ENCODE measurements around the gene TBC1D5. TPM values are rescaled to one million over a fixed set of nuclear protein-coding genes. Genes with fewer than 3 reads are reported as not detected.

The TBC1D5 gene
- total RNA-seq, 1 donor from 2014 or later = 75.6 TPM

DNA sequence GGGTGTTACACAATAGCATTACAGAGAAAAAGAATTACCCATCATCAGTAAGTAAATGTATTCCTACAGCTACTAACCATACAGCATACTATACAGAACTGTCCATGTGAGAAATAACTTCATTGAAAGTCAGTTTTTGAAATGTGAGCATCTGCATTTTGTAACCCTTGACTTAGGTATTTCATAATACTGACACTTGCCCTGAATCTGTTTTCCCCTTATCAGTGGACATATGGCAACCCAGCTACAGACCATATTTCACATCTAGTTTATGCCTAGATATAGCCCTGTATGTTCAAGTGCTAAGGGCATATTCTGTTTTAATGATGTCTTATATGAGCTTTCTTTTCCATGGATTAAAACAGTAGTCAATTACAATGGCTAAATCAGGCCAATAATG lies 297.6 kb downstream of the TBC1D5 start:
- H3K9me3 ChIP-seq = no peaks in the 10 kb centered on the region
- no peak for ATAC-seq
- no peaks in the 10 kb centered on the region for H3K36me3 ChIP-seq
- H3K27ac ChIP-seq = no peak overlapping the region
- no peak overlapping the region for H3K4me3 ChIP-seq
- H3K27me3 ChIP-seq (ENCODE audit: low read depth) = no peaks in the 10 kb centered on the region
- no peak for DNase-seq
- TF ChIP-seq, protein P1, sequence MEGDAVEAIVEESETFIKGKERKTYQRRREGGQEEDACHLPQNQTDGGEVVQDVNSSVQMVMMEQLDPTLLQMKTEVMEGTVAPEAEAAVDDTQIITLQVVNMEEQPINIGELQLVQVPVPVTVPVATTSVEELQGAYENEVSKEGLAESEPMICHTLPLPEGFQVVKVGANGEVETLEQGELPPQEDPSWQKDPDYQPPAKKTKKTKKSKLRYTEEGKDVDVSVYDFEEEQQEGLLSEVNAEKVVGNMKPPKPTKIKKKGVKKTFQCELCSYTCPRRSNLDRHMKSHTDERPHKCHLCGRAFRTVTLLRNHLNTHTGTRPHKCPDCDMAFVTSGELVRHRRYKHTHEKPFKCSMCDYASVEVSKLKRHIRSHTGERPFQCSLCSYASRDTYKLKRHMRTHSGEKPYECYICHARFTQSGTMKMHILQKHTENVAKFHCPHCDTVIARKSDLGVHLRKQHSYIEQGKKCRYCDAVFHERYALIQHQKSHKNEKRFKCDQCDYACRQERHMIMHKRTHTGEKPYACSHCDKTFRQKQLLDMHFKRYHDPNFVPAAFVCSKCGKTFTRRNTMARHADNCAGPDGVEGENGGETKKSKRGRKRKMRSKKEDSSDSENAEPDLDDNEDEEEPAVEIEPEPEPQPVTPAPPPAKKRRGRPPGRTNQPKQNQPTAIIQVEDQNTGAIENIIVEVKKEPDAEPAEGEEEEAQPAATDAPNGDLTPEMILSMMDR (IDR thresholded peaks at IDR 0.05) = no peak
- no peaks in the 10 kb centered on the region for H3K4me1 ChIP-seq
- intact Hi-C loops (cut with DNase I) = no loop called here

DNA sequence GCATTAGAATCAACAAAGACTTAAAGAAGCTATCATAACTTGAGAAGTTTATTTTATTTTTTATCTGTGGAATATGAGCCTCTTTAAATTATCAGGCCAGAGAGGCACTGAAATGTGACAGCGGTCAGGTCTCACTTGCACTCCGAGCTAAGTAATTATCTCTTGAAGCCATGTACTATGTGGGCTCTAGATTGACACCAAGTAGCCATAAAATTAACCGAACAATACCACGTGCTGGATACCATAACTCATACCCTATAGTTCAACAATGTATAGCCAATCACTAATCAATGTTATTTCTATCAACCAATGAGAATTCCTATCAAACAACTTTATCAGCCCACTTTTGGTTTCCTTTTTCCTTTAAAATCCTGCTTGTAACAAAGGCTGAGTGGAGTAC lies 299.3 kb downstream of the TBC1D5 start:
- Histone ChIP-seq H3K9me3 (no peaks in the 10 kb centered on the region), H3K36me3 (no peaks in the 10 kb centered on the region), H3K27ac (no peak overlapping the region), H3K4me3 (no peak overlapping the region), H3K27me3 (ENCODE audit: low read depth) (no peaks in the 10 kb centered on the region), H3K4me1 (no peaks in the 10 kb centered on the region)
- intact Hi-C loops (cut with DNase I) = no loop called here
- DNase-seq (no peak), ATAC-seq (no peak)
- TF ChIP-seq, protein P1 (IDR thresholded peaks at IDR 0.05) = no peak

DNA sequence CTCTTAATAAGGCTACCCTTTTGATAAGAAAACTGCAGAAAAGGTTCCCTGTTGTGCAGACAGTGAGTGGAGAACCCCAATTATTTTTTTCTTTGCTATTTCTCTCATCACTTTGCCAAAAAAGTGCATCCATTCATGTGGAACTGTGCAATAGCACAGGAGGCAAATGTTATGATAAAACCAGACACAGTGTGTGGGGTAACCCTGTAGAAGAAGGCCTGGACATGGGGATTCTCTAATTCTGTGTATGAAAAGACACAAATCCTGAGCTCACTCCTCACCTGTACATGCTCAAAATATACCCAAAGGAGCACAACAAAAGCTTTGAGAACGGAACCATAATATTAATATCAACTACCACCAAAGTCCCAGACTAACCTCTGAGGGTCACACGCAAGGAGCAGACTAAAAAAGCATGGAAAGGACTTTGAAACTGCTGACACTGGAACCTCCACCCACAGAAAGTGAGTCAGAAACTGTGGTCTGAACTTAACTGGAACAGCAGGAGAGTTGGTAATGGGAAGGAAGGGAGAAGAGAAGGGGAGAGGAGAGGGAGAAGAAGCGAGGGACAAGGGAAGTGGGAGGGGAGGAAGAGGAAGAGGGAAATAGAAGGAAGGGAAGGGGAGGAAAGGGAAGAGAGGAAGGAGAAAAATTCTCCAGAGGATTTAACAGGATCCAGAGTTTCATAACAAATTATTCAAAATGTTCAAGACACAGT lies 299.9 kb downstream of the TBC1D5 start:
- Histone ChIP-seq H3K27me3 (ENCODE audit: low read depth) (no peaks in the 10 kb centered on the region), H3K4me3 (no peak overlapping the region), H3K4me1 (no peaks in the 10 kb centered on the region), H3K27ac (no peak overlapping the region), H3K9me3 (no peaks in the 10 kb centered on the region), H3K36me3 (no peaks in the 10 kb centered on the region)
- DNase-seq (no peak), ATAC-seq (no peak)
- intact Hi-C loops (cut with DNase I) = no loop called here
- TF ChIP-seq, protein P1 (IDR thresholded peaks at IDR 0.05) = no peak

DNA sequence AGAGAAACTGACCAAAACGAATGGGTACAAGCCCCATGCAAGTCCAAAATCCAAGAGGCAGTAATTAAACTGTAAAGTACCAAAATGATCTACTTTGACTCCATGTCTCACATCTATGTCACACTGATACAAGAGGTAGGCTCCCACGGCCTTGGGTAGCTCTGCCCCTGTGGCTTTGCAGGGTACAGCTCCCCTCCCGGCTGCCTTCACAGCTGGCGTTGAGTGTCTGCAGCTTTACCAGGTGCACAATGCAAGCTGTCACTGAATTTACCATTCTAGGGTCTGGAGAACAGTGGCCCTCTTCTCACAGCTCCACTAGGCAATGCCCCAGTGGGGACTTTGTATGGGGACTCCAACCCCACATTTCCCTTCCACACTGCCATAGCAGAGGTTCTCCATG lies 308.6 kb downstream of the TBC1D5 start:
- Histone ChIP-seq H3K4me3 (no peak overlapping the region), H3K9me3 (no peaks in the 10 kb centered on the region), H3K27me3 (ENCODE audit: low read depth) (no peaks in the 10 kb centered on the region), H3K4me1 (no peaks in the 10 kb centered on the region), H3K27ac (no peak overlapping the region), H3K36me3 (no peaks in the 10 kb centered on the region)
- ATAC-seq (no peak), DNase-seq (no peak)
- intact Hi-C loops (cut with DNase I) = no loop called here
- TF ChIP-seq, protein P1 (IDR thresholded peaks at IDR 0.05) = no peak

DNA sequence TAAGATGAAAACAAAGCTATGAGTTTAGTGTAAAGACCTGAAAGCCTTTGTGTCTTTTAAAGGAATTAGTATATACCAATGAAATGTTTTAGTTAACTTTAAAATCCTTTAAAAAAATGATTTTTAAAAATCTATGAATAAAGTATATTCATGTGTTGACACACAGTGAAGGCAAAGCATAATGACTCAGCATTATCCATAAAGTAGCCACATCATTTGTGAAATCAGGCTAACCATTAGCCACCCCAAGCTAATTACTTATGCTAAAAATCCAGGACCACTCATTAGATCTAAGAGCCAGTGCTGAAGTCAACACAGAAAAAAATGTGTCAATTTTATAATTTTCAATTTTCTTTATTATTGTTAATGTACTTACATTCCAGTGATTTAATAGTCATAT lies 310.2 kb downstream of the TBC1D5 start:
- TF ChIP-seq, protein P1 (IDR thresholded peaks at IDR 0.05) = no peak
- intact Hi-C loops (cut with DNase I) = no loop called here

More for the DNA sequence above, 310.2 kb downstream of the TBC1D5 start:
- H3K4me3 ChIP-seq = no peak overlapping the region
- no peaks in the 10 kb centered on the region for H3K36me3 ChIP-seq
- ATAC-seq (no peak), DNase-seq (no peak)
- no peaks in the 10 kb centered on the region for H3K4me1 ChIP-seq
- H3K27me3 ChIP-seq (ENCODE audit: low read depth) = no peaks in the 10 kb centered on the region
- no peaks in the 10 kb centered on the region for H3K9me3 ChIP-seq
- H3K27ac ChIP-seq = no peak overlapping the region
